Activated T-cell treated with anti-CD3 and anti-CD28 coated beads, Interleukin-2, amount 50 U/mL, for 72 hours (primary cell): ENCODE measurements around the gene SETX. TPM values are rescaled to one million over a fixed set of nuclear protein-coding genes. Genes with fewer than 3 reads are reported as not detected.

ENCODE experiments used
- total RNA-seq, 2 donors: library from RNA; stranded (reverse); gene quantifications; one replicate each; pipeline ENCODE4 v1.2.3, GENCODE V29; 2022

Gene SETX
- total RNA-seq, 2 donors from 2014 or later = 53.7 to 55.9 TPM

Other genes with a start within 250 kb of the SETX start
- gene NTNG2, start 192.9 kb downstream of the SETX start, total RNA-seq = 1 to 10 TPM; 3.2 to 5.4 TPM
- 10 to 100 TPM; 23.0 to 23.3 TPM for gene TTF1, start 51.9 kb upstream of the SETX start, total RNA-seq
- not detected for gene CFAP77, start 55.2 kb upstream of the SETX start, total RNA-seq
- not detected for gene BARHL1, start 227.6 kb upstream of the SETX start, total RNA-seq